Measurements from ENCODE around the gene PADI1.

PADI1 gene

DNA sequence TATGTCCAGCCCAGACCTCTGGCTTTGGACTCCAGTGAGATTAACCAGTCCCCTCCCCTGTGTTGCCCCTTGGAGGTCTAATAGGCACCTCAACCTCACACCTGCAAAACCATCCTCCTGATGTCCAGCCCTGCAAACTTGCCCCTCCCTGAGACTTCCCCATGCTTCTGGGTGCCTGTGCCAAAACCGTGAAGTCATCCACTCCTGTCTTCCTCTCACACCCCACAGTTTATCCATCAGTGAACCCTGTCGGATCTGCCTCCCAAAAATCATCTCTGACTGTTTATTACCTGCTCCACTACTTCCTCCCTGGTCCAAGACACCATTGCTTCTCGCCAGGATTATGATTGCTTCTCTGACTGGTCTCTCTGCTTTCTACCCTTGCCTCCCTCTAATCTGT lies 31.7 kb upstream of the PADI1 start:
- no peak for ATAC-seq
- TF ChIP-seq ZFP3 (CRISPR knock-in tag; IDR thresholded peaks at IDR 0.05) (no peak), ZNF70 (CRISPR knock-in tag; IDR thresholded peaks at IDR 0.05) (no peak), ISL1 (CRISPR knock-in tag; IDR thresholded peaks at IDR 0.05) (no peak), ZFP30 (CRISPR knock-in tag; IDR thresholded peaks at IDR 0.05) (no peak), RARB (CRISPR knock-in tag; IDR thresholded peaks at IDR 0.05) (no peak), CSDC2 (CRISPR knock-in tag; IDR thresholded peaks at IDR 0.05) (no peak), OSR1 (CRISPR knock-in tag; IDR thresholded peaks at IDR 0.05) (no peak), ZNF8 (CRISPR knock-in tag; IDR thresholded peaks at IDR 0.05) (no peak), SNAI2 (CRISPR knock-in tag; IDR thresholded peaks at IDR 0.05) (no peak), ZNF565 (CRISPR knock-in tag; conservative IDR thresholded peaks at IDR 0.05; ENCODE audit: low read depth) (no peak), BACH2 (CRISPR knock-in tag; IDR thresholded peaks at IDR 0.05; ENCODE audit: borderline replicate concordance) (no peak)
- TF ChIP-seq, protein P1, sequence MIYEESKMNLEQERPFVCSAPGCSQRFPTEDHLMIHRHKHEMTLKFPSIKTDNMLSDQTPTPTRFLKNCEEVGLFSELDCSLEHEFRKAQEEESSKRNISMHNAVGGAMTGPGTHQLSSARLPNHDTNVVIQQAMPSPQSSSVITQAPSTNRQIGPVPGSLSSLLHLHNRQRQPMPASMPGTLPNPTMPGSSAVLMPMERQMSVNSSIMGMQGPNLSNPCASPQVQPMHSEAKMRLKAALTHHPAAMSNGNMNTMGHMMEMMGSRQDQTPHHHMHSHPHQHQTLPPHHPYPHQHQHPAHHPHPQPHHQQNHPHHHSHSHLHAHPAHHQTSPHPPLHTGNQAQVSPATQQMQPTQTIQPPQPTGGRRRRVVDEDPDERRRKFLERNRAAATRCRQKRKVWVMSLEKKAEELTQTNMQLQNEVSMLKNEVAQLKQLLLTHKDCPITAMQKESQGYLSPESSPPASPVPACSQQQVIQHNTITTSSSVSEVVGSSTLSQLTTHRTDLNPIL (CRISPR knock-in tag; IDR thresholded peaks at IDR 0.05; ENCODE audit: low read depth) = no peak
- TF ChIP-seq, protein P2, sequence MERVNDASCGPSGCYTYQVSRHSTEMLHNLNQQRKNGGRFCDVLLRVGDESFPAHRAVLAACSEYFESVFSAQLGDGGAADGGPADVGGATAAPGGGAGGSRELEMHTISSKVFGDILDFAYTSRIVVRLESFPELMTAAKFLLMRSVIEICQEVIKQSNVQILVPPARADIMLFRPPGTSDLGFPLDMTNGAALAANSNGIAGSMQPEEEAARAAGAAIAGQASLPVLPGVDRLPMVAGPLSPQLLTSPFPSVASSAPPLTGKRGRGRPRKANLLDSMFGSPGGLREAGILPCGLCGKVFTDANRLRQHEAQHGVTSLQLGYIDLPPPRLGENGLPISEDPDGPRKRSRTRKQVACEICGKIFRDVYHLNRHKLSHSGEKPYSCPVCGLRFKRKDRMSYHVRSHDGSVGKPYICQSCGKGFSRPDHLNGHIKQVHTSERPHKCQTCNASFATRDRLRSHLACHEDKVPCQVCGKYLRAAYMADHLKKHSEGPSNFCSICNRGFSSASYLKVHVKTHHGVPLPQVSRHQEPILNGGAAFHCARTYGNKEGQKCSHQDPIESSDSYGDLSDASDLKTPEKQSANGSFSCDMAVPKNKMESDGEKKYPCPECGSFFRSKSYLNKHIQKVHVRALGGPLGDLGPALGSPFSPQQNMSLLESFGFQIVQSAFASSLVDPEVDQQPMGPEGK (CRISPR knock-in tag; IDR thresholded peaks at IDR 0.05; ENCODE audit: borderline replicate concordance) = no peak
- TF ChIP-seq, protein P3, sequence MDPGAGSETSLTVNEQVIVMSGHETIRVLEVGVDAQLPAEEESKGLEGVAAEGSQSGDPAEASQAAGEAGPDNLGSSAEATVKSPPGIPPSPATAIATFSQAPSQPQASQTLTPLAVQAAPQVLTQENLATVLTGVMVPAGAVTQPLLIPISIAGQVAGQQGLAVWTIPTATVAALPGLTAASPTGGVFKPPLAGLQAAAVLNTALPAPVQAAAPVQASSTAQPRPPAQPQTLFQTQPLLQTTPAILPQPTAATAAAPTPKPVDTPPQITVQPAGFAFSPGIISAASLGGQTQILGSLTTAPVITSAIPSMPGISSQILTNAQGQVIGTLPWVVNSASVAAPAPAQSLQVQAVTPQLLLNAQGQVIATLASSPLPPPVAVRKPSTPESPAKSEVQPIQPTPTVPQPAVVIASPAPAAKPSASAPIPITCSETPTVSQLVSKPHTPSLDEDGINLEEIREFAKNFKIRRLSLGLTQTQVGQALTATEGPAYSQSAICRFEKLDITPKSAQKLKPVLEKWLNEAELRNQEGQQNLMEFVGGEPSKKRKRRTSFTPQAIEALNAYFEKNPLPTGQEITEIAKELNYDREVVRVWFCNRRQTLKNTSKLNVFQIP (CRISPR knock-in tag; IDR thresholded peaks at IDR 0.05; ENCODE audit: borderline replicate concordance, low read depth) = no peak
- TF ChIP-seq, protein P4, sequence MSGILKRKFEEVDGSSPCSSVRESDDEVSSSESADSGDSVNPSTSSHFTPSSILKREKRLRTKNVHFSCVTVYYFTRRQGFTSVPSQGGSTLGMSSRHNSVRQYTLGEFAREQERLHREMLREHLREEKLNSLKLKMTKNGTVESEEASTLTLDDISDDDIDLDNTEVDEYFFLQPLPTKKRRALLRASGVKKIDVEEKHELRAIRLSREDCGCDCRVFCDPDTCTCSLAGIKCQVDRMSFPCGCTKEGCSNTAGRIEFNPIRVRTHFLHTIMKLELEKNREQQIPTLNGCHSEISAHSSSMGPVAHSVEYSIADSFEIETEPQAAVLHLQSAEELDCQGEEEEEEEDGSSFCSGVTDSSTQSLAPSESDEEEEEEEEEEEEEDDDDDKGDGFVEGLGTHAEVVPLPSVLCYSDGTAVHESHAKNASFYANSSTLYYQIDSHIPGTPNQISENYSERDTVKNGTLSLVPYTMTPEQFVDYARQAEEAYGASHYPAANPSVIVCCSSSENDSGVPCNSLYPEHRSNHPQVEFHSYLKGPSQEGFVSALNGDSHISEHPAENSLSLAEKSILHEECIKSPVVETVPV (CRISPR knock-in tag; IDR thresholded peaks at IDR 0.05) = no peak
- TF ChIP-seq, protein P5, sequence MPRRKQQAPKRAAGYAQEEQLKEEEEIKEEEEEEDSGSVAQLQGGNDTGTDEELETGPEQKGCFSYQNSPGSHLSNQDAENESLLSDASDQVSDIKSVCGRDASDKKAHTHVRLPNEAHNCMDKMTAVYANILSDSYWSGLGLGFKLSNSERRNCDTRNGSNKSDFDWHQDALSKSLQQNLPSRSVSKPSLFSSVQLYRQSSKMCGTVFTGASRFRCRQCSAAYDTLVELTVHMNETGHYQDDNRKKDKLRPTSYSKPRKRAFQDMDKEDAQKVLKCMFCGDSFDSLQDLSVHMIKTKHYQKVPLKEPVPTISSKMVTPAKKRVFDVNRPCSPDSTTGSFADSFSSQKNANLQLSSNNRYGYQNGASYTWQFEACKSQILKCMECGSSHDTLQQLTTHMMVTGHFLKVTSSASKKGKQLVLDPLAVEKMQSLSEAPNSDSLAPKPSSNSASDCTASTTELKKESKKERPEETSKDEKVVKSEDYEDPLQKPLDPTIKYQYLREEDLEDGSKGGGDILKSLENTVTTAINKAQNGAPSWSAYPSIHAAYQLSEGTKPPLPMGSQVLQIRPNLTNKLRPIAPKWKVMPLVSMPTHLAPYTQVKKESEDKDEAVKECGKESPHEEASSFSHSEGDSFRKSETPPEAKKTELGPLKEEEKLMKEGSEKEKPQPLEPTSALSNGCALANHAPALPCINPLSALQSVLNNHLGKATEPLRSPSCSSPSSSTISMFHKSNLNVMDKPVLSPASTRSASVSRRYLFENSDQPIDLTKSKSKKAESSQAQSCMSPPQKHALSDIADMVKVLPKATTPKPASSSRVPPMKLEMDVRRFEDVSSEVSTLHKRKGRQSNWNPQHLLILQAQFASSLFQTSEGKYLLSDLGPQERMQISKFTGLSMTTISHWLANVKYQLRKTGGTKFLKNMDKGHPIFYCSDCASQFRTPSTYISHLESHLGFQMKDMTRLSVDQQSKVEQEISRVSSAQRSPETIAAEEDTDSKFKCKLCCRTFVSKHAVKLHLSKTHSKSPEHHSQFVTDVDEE (CRISPR knock-in tag; IDR thresholded peaks at IDR 0.05) = no peak

DNA sequence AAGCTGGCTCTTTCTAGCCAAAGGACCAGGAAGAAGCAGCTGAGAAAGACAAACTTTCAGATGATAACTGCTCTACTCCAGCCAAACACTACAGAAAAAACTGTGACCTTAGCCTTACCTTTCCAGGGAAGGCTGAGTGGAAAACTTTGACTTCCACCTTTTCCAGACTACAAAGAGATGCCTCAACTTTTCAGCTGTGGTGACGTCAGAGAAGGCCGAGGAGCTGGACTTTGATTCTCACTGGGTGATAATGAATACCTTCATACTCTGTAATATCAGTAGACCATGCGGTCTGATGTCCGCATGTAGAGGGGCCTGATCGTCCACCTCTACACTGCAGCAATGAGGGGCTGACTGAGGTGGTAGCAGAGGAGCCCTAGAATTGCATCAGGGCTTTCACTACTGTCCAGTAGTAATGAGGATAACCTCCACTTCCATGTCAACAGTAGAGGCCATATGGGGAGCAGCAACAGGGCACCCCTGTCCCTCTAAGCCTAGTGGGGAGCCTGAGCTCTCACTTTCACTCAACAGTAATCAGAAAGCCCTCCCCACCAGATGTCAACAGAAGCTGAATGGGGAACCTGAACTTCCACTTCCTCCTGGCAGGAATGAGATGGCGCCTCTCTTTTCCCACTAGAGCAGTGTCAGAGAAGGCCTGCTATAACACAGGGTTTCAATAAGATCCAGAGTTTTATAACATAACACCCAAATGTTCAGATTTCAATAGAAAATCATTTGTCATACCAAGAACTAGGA lies 28.4 kb upstream of the PADI1 start:
- TF ChIP-seq ZNF8 (CRISPR knock-in tag; IDR thresholded peaks at IDR 0.05) (no peak), SNAI2 (CRISPR knock-in tag; IDR thresholded peaks at IDR 0.05) (no peak), ESRRG (CRISPR knock-in tag; IDR thresholded peaks at IDR 0.05) (no peak), ZNF565 (CRISPR knock-in tag; conservative IDR thresholded peaks at IDR 0.05; ENCODE audit: low read depth) (no peak), ZFP30 (CRISPR knock-in tag; IDR thresholded peaks at IDR 0.05) (no peak), TOX (CRISPR knock-in tag; IDR thresholded peaks at IDR 0.05; ENCODE audit: borderline replicate concordance) (no peak), ISL1 (CRISPR knock-in tag; IDR thresholded peaks at IDR 0.05) (no peak), GLIS3 (CRISPR knock-in tag; IDR thresholded peaks at IDR 0.05) (no peak), ARNTL (CRISPR knock-in tag; IDR thresholded peaks at IDR 0.05; ENCODE audit: borderline replicate concordance, low read depth) (no peak)
- TF ChIP-seq, protein P5 (CRISPR knock-in tag; IDR thresholded peaks at IDR 0.05) = no peak
- TF ChIP-seq, protein P3 (CRISPR knock-in tag; IDR thresholded peaks at IDR 0.05; ENCODE audit: borderline replicate concordance, low read depth) = no peak
- TF ChIP-seq, protein P1 (CRISPR knock-in tag; IDR thresholded peaks at IDR 0.05; ENCODE audit: low read depth) = no peak
- ATAC-seq = no peak

Data from SK-N-SH treated with all-trans-retinoic acid at 6 μM for 48 hours (cell line).